WTC11 (cell line): Measurements from ENCODE around the gene SERAC1. TPM values are rescaled to one million over a fixed set of nuclear protein-coding genes. Genes with fewer than 3 reads are reported as not detected.

Experiments
- ATAC-seq: fragments of 200-7000 bp; cut with Tn5 transposase; 2 replicates; pipeline ENCODE4 v1.10.0; 2021; ENCODE audit warnings: mild to moderate bottlenecking, moderate library complexity
- CTCF ChIA-PET: fragments of 300-600 bp; sonication (Branson Sonifier 250); formaldehyde crosslinking; loops from one replicate; lab custom pipeline; 2021; ENCODE audit warnings: antibody characterized with exemption; lab: Charles Lee
- POLR2A ChIA-PET: fragments of 350-600 bp; sonication (Branson Sonifier 250); formaldehyde crosslinking; loops from one replicate; lab custom pipeline; 2021; ENCODE audit warnings: antibody characterized with exemption; lab: Charles Lee
- DNase-seq: peaks from one replicate; pipeline ENCODE4 v3.0.0; 2021; ENCODE audit warnings: low spot score
- H3K27ac Mint-ChIP-seq: 2 replicates; pipeline ENCODE4 v1.8.0; 2021; ENCODE audit warnings: mixed read lengths
- H3K27me3 Mint-ChIP-seq: 2 replicates; pipeline ENCODE4 v1.8.0; 2021; ENCODE audit warnings: low read depth, mild to moderate bottlenecking, moderate library complexity, mixed read lengths
- H3K36me3 Mint-ChIP-seq: 2 replicates; pipeline ENCODE4 v1.8.0; 2021; ENCODE audit warnings: mixed read lengths
- H3K4me1 Mint-ChIP-seq: 2 replicates; pipeline ENCODE4 v1.8.0; 2022; ENCODE audit warnings: mixed read lengths
- H3K4me3 Mint-ChIP-seq: 2 replicates; pipeline ENCODE4 v1.8.0; 2021; ENCODE audit warnings: mild to moderate bottlenecking, moderate library complexity, mixed read lengths
- H3K9me3 Mint-ChIP-seq: 2 replicates; pipeline ENCODE4 v1.8.0; 2021; ENCODE audit warnings: mixed read lengths
- AFF4 ChIP-seq: sonication (generic); formaldehyde crosslinking; IDR thresholded peaks from 2 replicates; pipeline ENCODE4 v1.8.1; 2023; ENCODE audit warnings: mild to moderate bottlenecking, missing genetic modification reagents, borderline replicate concordance
- CDX4 ChIP-seq: fragments of 250-450 bp; sonication (Bioruptor Pico); IDR thresholded peaks from 2 replicates; pipeline ENCODE4 v1.9.0; 2021; ENCODE audit warnings: moderate library complexity, mild to moderate bottlenecking, inconsistent platforms, borderline replicate concordance
- CREB1 ChIP-seq: sonication (generic); formaldehyde crosslinking; IDR thresholded peaks from 2 replicates; pipeline ENCODE4 v1.8.0; 2023; ENCODE audit warnings: mild to moderate bottlenecking, missing genetic modification reagents
- FOXP4 ChIP-seq: sonication (generic); formaldehyde crosslinking; IDR thresholded peaks from 2 replicates; pipeline ENCODE4 v1.8.0; 2022; ENCODE audit warnings: mild to moderate bottlenecking, missing genetic modification reagents
- KAT7 ChIP-seq: sonication (generic); formaldehyde crosslinking; IDR thresholded peaks from 2 replicates; pipeline ENCODE4 v1.8.1; 2023; ENCODE audit warnings: missing genetic modification reagents, mild to moderate bottlenecking, borderline replicate concordance
- MAX ChIP-seq: sonication (generic); formaldehyde crosslinking; IDR thresholded peaks from 2 replicates; pipeline ENCODE4 v1.8.0; 2022; ENCODE audit warnings: mild to moderate bottlenecking, missing genetic modification reagents
- MLX ChIP-seq: sonication (generic); formaldehyde crosslinking; IDR thresholded peaks from 2 replicates; pipeline ENCODE4 v1.8.1; 2023; ENCODE audit warnings: mild to moderate bottlenecking, missing genetic modification reagents, moderate library complexity
- NR2C2 ChIP-seq: sonication (generic); formaldehyde crosslinking; IDR thresholded peaks from 2 replicates; pipeline ENCODE4 v1.8.0; 2022; ENCODE audit warnings: mild to moderate bottlenecking, missing genetic modification reagents
- RELA ChIP-seq: sonication (generic); formaldehyde crosslinking; IDR thresholded peaks from 2 replicates; pipeline ENCODE4 v1.8.1; 2022; ENCODE audit warnings: missing genetic modification reagents, mild to moderate bottlenecking, borderline replicate concordance
- TCF7 ChIP-seq: sonication (generic); formaldehyde crosslinking; IDR thresholded peaks from 2 replicates; pipeline ENCODE4 v1.8.0; 2022; ENCODE audit warnings: mild to moderate bottlenecking, low read depth, missing genetic modification reagents, moderate library complexity
- TEAD1 ChIP-seq: sonication (generic); formaldehyde crosslinking; IDR thresholded peaks from 2 replicates; pipeline ENCODE4 v1.8.0; 2022; ENCODE audit warnings: mild to moderate bottlenecking, missing genetic modification reagents
- TP53 ChIP-seq: sonication (generic); formaldehyde crosslinking; IDR thresholded peaks from 2 replicates; pipeline ENCODE4 v1.8.1; 2023; ENCODE audit warnings: mild to moderate bottlenecking, missing genetic modification reagents
- ZBTB43 ChIP-seq: sonication (generic); formaldehyde crosslinking; IDR thresholded peaks from 2 replicates; pipeline ENCODE4 v1.8.1; 2023; ENCODE audit warnings: mild to moderate bottlenecking, missing genetic modification reagents
- ZNF396 ChIP-seq: fragments of 250-450 bp; sonication (Bioruptor Pico); IDR thresholded peaks from 2 replicates; pipeline ENCODE4 v1.8.0; 2021; ENCODE audit warnings: mild to moderate bottlenecking, moderate library complexity, borderline replicate concordance
- ZNF671 ChIP-seq: fragments of 250-450 bp; sonication (Bioruptor Pico); IDR thresholded peaks from 2 replicates; pipeline ENCODE4 v1.8.0; 2021; ENCODE audit warnings: mild to moderate bottlenecking
- ZSCAN18 ChIP-seq: fragments of 250-450 bp; sonication (Bioruptor Pico); IDR thresholded peaks from 2 replicates; pipeline ENCODE4 v2.1.2; 2022; ENCODE audit warnings: mild to moderate bottlenecking, moderate library complexity
- total RNA-seq: library from RNA; stranded (reverse); gene quantifications from 3 replicates; pipeline ENCODE4 v1.2.3, GENCODE V29; 2021

SERAC1 gene
- total RNA-seq, 1 experiment from 2014 or later = 14.1 TPM

DNA sequence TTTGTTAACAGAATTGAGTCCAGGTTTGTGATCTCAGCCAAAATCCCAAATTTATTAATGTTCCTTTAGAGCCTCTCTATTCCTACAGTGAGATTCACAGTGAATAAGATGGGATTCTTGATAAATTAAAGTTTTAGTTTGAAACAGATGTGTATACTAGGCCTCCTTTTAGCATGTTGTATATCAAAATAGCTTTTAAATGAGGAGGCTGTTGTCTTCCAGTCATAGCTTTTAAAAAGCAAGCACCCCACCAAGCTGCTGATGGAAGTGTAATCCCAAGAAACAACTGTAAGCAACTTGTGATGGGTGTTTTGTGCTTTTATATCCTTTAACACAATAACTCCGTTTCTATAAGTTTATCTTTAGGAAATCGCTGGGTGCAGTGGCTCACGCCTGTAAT is 7.0 kb upstream of the SERAC1 start:
- Mint-ChIP-seq H3K36me3 (peaks cover 16% of the 10 kb centered on the region), H3K4me3 (no peak overlapping the region), H3K27ac (no peak overlapping the region), H3K27me3 (no peaks in the 10 kb centered on the region), H3K9me3 (peaks cover 9% of the 10 kb centered on the region), H3K4me1 (peaks cover 24% of the 10 kb centered on the region)
- CTCF ChIA-PET = interaction anchor here (1.1 kb wide), 1 partner anchor 326 kb away, joined by 5 read pairs; no protein-coding TSS in a partner anchor
- ATAC-seq = no peak
- POLR2A ChIA-PET = no interaction called here
- no peak for TF ChIP-seq MLX (CRISPR knock-in tag)
- DNase-seq = no peak

GRCh38 chr6:158174514-158174913 is 6.5 kb upstream of the SERAC1 start:
- H3K4me1 Mint-ChIP-seq = peaks cover 24% of the 10 kb centered on the region
- peaks cover 16% of the 10 kb centered on the region for H3K36me3 Mint-ChIP-seq
- no peaks in the 10 kb centered on the region for H3K27me3 Mint-ChIP-seq
- DNase-seq (no peak), ATAC-seq (no peak)
- H3K9me3 Mint-ChIP-seq = peaks cover 9% of the 10 kb centered on the region
- no peak overlapping the region for H3K27ac Mint-ChIP-seq
- POLR2A ChIA-PET = no interaction called here
- CTCF ChIA-PET = no interaction called here
- no peak overlapping the region for H3K4me3 Mint-ChIP-seq
- TF ChIP-seq NR2C2 (CRISPR knock-in tag) = no peak
- TF ChIP-seq, all 79 proteins: peak for 0

GRCh38 chr6:158174024-158174423 is 6.0 kb upstream of the SERAC1 start:
- Mint-ChIP-seq H3K27me3 (no peaks in the 10 kb centered on the region), H3K36me3 (peaks cover 16% of the 10 kb centered on the region), H3K9me3 (peaks cover 9% of the 10 kb centered on the region), H3K27ac (no peak overlapping the region), H3K4me3 (no peak overlapping the region), H3K4me1 (peaks cover 24% of the 10 kb centered on the region)
- ATAC-seq (no peak), DNase-seq (no peak)
- ChIA-PET CTCF (no interaction called here), POLR2A (no interaction called here)
- TF ChIP-seq ZNF671 (CRISPR knock-in tag) (no peak), CDX4 (CRISPR knock-in tag) (no peak), TCF7 (CRISPR knock-in tag) (no peak), CREB1 (CRISPR knock-in tag) (no peak), MAX (CRISPR knock-in tag) (no peak), ZBTB43 (CRISPR knock-in tag) (no peak), TEAD1 (CRISPR knock-in tag) (no peak)

DNA sequence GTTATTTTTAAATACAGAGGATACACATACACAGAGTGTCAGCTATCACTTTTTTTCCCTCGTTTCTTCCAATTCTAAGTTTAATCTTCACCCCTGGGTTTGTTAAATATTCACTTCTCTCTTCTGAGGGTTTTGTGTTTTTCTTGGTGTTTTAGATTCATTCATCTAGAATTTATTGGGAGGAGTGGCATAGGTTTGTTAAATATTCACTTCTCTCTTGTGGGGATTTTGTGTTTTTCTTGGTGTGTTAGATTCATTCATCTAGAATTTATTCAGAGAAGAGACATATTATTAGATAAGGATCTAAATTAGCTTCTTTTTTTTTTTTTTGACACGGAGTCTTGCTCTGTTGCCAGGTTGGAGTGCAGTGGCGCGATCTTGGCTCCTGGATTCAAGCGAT is 3.9 kb upstream of the SERAC1 start:
- Mint-ChIP-seq H3K27me3 (peaks cover under 1% of the 10 kb centered on the region), H3K36me3 (peaks cover 9% of the 10 kb centered on the region), H3K4me1 (peaks cover 28% of the 10 kb centered on the region), H3K4me3 (no peak overlapping the region), H3K9me3 (no peaks in the 10 kb centered on the region; the same call in 1 of the 2 replicates), H3K27ac (no peak overlapping the region)
- ChIA-PET POLR2A (interaction anchor here (0.6 kb wide), 1 partner anchor 42 kb away, joined by 3 read pairs; no protein-coding TSS in a partner anchor), CTCF (no interaction called here)
- ATAC-seq (no peak), DNase-seq (no peak)
- TF ChIP-seq ZSCAN18 (no peak), FOXP4 (CRISPR knock-in tag) (no peak), KAT7 (no peak), TP53 (CRISPR knock-in tag) (no peak), AFF4 (CRISPR knock-in tag) (no peak), TEAD1 (CRISPR knock-in tag) (no peak), RELA (CRISPR knock-in tag) (no peak), ZNF396 (CRISPR knock-in tag) (no peak)
